GM19099 (cell line): ENCODE measurements around the gene NDUFA6.

Source experiments
- POLR2A ChIP-seq: IDR thresholded peaks from 3 replicates; pipeline ENCODE4 v1.6.1; 2011; ENCODE audit warnings: low read depth; ENCODE audit not compliant: insufficient read length; ENCODE audit errors: extremely low read depth

Gene NDUFA6

DNA sequence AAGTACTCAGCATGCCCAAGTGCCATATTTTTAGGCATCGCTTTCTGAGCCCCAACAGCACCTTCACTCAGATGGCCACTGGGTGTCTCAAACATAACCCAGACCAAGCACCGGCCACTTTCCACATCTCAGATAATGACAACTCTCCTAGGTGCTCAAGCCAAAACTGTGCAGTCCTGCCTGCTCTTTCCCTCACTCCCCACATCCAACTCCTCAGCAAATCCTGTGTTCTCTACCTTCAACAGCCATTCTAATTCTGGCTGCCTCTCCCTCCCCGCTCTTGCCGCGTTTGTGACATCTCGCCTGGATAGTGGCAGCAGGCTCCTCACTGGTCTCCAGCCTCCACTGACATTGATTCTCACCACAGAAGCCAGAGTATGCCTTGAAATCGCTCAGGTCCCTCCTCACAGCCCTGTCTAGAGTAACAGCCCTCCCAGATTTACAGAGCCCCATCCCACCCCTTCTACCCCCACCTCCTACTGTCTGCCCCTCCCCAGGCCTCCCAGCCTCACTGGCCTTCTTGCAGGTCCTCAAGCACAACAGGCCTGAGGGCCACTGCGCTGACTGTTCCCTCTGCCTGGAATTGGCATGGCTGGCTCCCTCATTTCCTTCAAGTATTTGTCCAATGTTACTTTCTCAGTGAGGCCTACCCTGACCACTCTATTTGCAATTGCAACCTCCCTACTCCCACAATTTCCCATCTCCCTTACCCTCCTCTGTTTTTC lies 17.8 kb downstream of the NDUFA6 start:
- no peak for TF ChIP-seq POLR2A

DNA sequence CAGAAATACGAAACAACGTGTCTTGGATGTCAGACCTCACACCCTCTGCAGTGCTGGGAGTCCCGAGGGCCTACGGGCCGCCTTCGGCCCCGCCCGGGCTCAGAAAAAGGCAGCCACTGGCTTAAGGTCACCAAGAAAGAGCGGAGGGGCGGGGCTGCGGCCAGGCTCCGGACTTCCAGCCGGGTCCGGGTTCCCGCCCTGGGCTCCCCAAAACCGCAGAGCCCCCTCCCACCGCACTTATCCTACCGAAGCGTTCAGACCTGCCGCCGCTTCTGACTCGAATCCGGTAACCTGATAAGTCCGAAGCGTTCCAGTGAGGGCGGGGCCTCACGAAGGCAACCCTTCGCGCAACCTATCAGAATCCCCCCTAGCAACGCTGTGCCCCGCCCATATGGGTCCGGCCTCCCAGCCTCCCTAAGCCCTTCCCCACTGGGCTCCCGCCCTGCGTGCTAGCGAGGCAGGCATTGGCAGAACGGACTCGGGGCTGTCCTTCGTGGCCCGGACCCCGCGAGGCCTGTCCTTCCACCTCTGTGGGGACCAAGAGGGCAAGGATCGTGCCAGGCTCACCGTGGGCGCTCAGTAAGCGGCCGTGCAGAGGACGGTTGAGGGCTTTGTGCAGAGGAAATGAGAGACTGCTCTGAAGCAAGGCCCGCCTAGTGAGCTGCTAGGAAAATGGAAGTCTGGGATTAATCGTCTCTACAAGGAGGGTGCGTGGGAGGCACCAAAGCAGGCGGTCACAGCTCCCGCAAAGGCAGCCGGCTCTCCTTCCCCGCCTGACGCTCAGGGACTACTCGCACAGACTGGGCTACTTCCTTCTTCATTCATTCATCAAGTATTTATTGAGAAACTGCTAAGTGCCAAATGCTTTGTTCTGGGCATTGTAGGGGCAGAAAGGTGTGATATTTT lies 19.8 kb downstream of the NDUFA6 start, which contains the start of gene NAGA:
Gene NAGA, minus strand, starts transcription at position 296 of the 906 bp plus-strand sequence. CDS start 515 bp downstream, outside the sequence.
- TF ChIP-seq POLR2A, result peak; percentile 86

DNA sequence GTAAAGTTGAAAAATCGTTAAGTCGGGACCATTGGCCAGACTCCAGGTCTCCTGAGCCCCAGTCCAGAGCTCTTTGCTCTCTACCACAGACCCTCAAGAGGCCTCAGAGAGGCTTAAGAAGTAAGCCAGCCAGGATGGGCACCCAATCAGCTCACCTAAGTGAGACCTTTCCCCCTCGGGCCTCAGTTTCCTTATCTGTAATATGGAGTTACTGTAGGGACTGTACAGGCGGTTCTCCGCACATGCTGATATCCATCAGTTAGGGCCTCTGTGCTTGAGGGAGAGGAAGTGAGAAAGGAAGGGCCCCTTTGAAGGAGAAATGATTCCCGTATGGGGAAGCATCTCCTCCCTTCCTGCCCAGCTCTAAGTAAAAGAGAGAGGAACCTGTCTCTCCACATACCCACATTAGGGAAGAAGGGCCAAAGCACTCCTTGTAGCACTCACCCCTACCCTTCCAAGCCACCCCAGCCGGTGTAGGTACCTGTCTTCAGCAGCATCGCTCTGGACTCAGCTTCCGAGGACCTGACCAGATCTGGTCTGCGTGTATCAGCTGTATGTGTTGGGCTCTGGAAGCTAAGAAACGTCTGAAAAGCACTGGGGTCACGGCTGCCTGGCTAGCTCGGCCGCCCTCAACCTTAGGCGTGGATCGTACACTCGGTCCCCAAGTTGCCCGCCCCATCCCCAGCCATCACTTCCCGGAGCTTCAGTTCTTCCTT lies 20.6 kb downstream of the NDUFA6 start:
- no peak for TF ChIP-seq POLR2A

DNA sequence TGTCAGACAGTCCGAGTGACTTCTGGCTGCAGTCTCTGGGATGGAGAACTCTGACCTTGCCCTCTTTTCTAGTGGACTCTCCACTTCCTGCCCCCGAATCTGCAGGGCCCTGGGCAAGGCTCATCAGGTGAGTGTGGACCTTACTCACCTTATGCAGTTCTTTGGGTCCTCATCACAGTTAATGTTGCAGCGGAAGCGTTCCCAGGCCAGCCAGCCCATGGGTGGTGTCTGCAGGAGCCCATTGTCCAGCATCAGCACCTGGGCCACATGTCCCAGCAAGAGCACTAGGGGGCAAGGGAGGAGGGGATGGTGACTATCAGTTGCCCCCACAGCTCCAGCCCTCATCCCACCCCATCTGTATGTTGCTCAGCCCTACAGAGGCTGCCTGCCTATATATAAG lies 22.3 kb downstream of the NDUFA6 start:
- no peak for TF ChIP-seq POLR2A

DNA sequence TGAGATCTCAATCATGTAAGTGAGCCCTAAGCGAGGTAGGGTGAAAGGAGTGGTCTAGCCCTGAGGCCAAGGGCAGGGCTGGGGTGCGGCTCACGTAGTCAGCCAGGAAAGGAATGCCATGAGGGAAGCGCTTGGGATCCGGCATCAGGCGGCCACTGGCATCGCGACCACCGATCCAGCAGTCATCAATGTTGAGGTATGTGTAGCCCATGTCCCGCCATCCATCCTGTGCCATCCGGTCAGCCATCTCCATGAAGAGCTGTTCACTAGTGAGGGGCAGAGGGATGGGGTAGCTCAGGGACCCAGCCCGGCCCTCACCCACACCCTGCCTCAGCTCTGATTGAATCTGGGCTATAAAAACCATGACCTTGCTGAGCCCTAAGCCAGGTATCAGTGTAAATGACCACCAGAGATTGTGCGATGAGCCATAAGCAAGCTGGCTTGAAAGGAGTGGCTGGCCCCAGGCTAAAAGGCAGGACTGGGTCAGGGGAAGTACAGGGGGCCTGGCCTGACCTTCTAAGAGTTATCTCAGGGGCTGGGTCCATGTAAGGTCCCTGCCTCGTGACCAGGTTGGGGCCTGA lies 22.8 kb downstream of the NDUFA6 start:
- TF ChIP-seq POLR2A, result no peak

DNA sequence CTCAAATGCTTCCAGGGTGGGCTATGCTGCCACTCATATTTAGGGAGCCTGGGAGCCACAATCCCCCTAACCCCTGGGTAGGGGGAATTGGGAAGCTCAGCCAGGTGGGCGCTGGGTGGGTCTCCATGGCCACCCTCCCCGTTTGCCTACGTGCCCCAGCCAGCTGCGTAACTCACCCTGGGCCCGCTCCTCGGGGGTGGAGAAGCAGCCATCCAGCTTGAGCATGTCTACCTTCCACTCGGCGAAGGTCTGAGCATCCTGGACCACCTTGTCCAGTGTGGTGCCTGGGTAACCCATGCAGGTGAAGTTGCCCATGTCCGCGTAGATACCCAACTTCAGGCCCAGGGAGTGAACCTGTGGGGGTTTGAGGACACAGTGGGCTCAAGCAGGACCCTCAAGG lies 23.6 kb downstream of the NDUFA6 start:
- no peak for TF ChIP-seq POLR2A

DNA sequence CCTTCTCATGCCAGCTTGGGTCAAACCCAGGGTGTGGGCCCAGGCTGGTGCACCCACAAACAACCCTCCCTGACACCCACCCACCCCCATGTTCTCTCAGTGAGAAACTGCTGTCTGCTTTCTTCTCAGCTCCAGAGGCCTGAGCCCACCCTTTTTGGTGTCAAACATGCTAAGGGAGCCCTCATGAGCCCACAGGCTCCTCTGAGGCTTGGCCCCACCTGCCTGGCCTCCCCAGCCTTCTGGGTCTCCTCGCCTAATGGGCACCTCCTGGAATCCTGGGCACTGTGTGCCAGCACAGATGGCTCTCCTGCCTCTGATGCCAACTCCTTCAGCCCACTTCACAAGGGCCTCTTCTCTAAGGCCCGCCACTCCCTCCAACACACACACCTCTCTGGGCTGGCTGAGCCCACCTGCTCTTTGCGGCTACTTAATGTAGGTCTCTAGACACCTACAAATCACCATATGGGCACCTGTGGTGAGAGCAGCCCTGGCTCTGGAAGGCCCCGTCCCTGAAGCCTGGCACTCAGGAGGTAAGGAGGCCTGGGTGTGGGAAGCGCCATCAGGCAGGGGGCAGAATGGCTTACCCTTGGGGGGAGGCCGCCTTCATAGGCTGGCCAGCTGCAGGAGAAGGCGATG lies 24.3 kb downstream of the NDUFA6 start:
- TF ChIP-seq POLR2A, result no peak

DNA sequence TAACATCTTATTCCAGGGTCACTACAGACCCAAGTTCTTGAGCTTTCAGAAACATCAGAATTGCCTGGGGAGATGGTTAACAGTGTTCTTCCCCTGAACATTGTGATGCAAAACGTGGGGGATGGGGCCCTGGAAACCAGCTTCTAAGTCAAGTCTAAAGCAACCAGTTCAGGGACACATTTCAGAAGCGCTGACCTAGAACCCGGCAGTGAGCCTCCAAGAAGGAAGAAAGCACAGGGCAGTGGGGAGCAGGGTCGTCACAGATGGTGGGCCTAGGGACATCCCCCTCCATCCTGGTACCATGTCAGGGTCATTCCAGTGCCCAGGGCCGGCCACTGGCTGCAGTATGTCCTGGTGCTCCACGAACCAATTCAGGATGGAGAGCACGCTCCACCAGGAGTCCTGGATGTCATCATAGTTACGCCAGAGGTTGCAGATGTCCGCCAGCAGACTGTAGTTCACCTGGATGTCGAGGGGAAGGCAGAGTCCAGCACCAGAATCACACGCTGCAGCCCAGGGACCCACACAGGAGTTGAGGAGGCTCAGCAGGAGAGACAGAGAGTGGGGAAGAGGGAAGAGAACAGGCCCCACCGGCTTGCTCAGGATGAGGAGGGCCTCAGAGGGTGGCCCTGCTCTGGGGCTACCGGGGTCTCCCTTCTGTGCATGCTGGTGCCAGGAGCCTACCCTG lies 25.0 kb downstream of the NDUFA6 start:
- no peak for TF ChIP-seq POLR2A

DNA sequence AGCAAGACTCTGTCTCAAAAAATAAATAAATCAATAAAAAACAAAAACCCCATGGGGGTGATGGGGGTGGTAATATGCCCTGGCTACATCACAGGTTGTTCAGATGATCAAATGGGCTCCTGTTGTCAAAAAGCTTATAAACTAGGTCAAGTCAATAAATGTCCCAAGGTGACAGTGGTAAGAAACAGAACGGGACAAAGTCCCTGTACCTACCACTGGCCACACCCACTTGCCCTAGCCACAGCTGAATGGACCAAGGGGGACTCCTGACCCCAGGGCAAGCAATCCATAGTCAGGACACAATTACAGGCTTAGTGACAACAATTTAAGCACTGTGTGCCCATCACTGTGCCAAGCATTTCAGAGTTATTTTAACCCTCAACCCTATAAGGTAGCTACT lies 25.9 kb downstream of the NDUFA6 start:
- no peak for TF ChIP-seq POLR2A

DNA sequence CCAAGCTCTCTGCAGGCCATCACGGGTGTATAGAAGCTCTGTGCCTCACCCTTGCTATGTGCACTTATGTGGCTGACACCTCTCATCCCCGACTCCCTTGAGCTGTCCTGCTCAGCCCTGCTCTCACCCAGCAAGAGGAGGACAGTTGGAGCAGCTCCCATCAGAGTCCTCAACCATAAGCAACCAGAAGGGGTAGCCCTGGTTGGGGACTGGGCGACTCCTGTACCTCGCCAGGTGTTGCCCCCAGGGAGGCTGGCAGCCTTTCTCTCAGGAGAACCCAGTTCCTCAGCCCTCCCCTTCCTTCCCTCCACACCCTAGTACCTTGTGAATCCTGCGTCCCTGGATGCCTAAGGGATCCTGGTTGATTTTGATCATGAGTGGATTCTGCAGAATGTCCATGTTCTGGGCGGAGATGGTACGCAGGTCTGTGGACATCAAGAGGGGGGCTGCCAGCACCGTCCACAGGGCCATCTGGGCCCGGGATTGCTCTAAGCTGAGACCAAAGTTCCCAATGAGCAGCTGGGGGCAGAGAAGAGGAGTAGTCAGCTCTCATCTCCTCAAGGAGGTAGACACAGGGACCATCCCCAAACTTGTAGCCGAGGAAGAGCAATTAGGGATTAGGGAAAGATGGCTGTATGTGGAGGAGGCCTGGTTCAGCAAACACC lies 27.9 kb downstream of the NDUFA6 start:
- TF ChIP-seq POLR2A, result no peak

DNA sequence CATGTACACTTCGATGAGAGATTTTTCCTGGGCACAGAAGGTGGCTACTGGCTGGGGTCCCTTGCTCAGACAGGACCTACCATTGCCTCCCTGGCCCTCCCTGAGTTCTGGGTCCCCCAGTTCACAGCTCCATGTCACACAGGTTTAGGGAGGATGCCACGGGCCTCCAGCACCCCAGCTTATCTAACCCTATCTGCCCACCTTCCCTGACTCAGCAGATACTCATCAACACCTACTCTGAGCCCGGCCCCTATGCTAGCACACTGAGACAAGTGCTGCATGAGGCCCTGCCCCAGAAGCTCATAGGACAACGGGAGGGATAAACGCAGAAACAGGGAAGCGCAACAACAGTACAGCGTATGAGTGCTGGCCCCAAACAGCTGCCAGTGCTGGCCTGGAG lies 29.5 kb downstream of the NDUFA6 start:
- TF ChIP-seq POLR2A, result no peak

DNA sequence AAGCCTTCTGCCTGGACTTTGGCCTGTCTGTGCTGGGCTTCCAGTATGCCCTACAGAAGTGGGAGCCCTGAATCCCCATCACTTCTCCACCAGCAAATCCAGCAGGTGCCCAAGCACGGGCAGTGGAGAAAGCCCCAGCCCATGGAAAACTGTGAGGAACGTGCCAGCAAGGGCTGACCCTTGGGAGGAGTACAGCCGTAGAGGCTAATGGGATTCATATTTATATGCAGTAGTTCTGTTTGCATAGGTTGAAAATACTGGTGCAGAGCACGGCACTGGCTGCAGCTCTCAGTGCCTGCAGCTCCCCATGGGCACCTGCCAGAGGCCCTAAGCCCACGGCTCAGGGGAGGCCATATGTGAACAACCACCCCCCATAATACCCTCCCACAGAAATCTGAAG lies 30.1 kb downstream of the NDUFA6 start:
- TF ChIP-seq POLR2A, result no peak

DNA sequence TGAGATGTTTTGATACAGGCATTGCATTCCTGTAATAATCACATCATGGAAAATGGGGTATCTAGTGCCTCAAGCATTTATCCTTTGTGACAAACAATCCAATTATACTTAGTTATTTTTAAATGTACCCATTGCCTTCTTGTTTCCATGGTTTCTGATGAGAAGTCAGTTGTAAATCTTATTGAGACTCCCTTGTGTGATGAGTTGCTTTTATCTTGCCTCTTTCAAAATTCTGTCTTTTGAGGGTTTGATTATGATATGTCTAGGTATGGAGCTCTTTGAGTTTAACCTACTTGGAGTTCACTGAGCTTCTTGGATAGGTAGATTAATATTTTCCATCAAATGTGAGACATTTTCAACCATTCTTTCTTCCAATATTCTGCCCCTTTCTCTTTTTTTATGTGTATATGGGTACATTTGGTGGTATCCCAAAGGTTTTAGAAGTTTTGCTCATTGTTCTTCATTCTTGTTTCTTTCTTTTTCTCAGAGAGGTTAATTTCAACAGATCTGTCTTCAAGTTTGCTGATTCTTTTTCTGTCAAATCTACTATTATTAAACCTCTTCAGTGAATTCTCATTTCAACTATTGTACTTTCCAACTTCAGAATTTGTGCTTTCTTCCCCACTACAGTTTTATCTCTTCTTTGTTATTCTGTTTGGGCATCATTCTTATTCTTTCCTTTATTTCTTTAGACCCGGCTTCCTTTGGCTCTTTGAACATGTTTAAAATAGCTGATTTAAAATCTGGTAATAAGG lies 33.6 kb downstream of the NDUFA6 start:
- no peak for TF ChIP-seq POLR2A
